H9 (cell line): ENCODE measurements around the gene LOXL1. TPM values are rescaled to one million over a fixed set of nuclear protein-coding genes. Genes with fewer than 3 reads are reported as not detected.

Experiments used
- DNase-seq: peaks from one replicate; pipeline ENCODE4 v3.0.0-alpha.2; 2017
- H2AFZ ChIP-seq: one replicate; pipeline ENCODE4 v1.6.1; 2013; ENCODE audit warnings: mild to moderate bottlenecking, low read length, control low read depth, moderate library complexity
- H2AK5ac ChIP-seq: 2 replicates; pipeline ENCODE4 v1.6.1; 2013; ENCODE audit warnings: low read length, control low read depth, mixed read lengths; ENCODE audit not compliant: insufficient read length
- H2BK120ac ChIP-seq: one replicate; pipeline ENCODE4 v1.6.1; 2013; ENCODE audit warnings: low read depth, mild to moderate bottlenecking, low read length, control low read depth, inconsistent platforms; ENCODE audit not compliant: poor library complexity, severe bottlenecking
- H2BK12ac ChIP-seq: 2 replicates; pipeline ENCODE4 v1.6.1; 2013; ENCODE audit warnings: low read length, control low read depth, mixed read lengths, low read depth; ENCODE audit not compliant: insufficient read length
- H2BK15ac ChIP-seq: 2 replicates; pipeline ENCODE4 v1.6.1; 2013; ENCODE audit warnings: low read depth, low read length, control low read depth
- H2BK20ac ChIP-seq: one replicate; pipeline ENCODE4 v1.6.1; 2013; ENCODE audit warnings: low read depth, mild to moderate bottlenecking, low read length, control low read depth, inconsistent platforms; ENCODE audit not compliant: poor library complexity, severe bottlenecking
- H2BK5ac ChIP-seq: 2 replicates; pipeline ENCODE4 v1.6.1; 2013; ENCODE audit warnings: low read length, control low read depth, mixed read lengths; ENCODE audit not compliant: insufficient read length
- H3K14ac ChIP-seq: 2 replicates; pipeline ENCODE4 v1.6.1; 2013; ENCODE audit warnings: low read length, control low read depth; ENCODE audit not compliant: insufficient read depth
- H3K18ac ChIP-seq: 2 replicates; pipeline ENCODE4 v1.6.1; 2013; ENCODE audit warnings: low read depth, mild to moderate bottlenecking, mixed read lengths, low read length, control low read depth; ENCODE audit not compliant: insufficient read length
- H3K23ac ChIP-seq: 2 replicates; pipeline ENCODE4 v1.6.1; 2013; ENCODE audit warnings: low read length, control low read depth, mixed read lengths, low read depth; ENCODE audit not compliant: insufficient read length
- H3K23me2 ChIP-seq: 2 replicates; pipeline ENCODE4 v1.6.1; 2013; ENCODE audit warnings: low read depth, mild to moderate bottlenecking, mixed read lengths, low read length, control low read depth; ENCODE audit not compliant: insufficient read length, poor library complexity, severe bottlenecking
- H3K27ac ChIP-seq: 2 replicates; pipeline ENCODE4 v1.5.1; 2013; ENCODE audit warnings: low read length, control low read depth, mixed read lengths, low read depth; ENCODE audit not compliant: insufficient read length
- H3K27me3 ChIP-seq: 2 replicates; pipeline ENCODE4 v1.6.1; 2013; ENCODE audit warnings: low read length, control low read depth, inconsistent platforms; ENCODE audit not compliant: insufficient read depth
- H3K4ac ChIP-seq: 2 replicates; pipeline ENCODE4 v1.6.1; 2013; ENCODE audit warnings: low read depth, mild to moderate bottlenecking, control low read depth, inconsistent platforms, low read length, moderate library complexity
- H3K4me1 ChIP-seq: 2 replicates; pipeline ENCODE4 v1.6.1; 2013; ENCODE audit warnings: low read length, control low read depth, inconsistent platforms; ENCODE audit not compliant: insufficient read depth
- H3K4me2 ChIP-seq: 2 replicates; pipeline ENCODE4 v1.6.1; 2013; ENCODE audit warnings: low read length, control low read depth, mixed read lengths; ENCODE audit not compliant: insufficient read length, insufficient read depth
- H3K56ac ChIP-seq: 2 replicates; pipeline ENCODE4 v1.6.1; 2013; ENCODE audit warnings: low read depth, mild to moderate bottlenecking, mixed read lengths, low read length, control low read depth; ENCODE audit not compliant: insufficient read length
- H3K79me1 ChIP-seq: 2 replicates; pipeline ENCODE4 v1.6.1; 2013; ENCODE audit warnings: low read depth, mild to moderate bottlenecking, moderate library complexity, low read length, control low read depth, inconsistent platforms; ENCODE audit not compliant: insufficient read depth, poor library complexity, severe bottlenecking
- H3K79me2 ChIP-seq: 2 replicates; pipeline ENCODE4 v1.6.1; 2013; ENCODE audit warnings: low read length, control low read depth, inconsistent platforms; ENCODE audit not compliant: insufficient read depth
- H3K9ac ChIP-seq: 2 replicates; pipeline ENCODE4 v1.6.1; 2013; ENCODE audit warnings: low read length, control low read depth, mixed read lengths; ENCODE audit not compliant: insufficient read length; ENCODE audit errors: extremely low read depth
- H3K9me3 ChIP-seq: one replicate; pipeline ENCODE4 v1.6.1; 2013; ENCODE audit warnings: low read depth, low read length, inconsistent platforms; ENCODE audit not compliant: control insufficient read depth
- H3T11ph ChIP-seq: one replicate; pipeline ENCODE4 v1.6.1; 2013; ENCODE audit warnings: mild to moderate bottlenecking, low read length, control low read depth, inconsistent platforms
- H4K20me1 ChIP-seq: one replicate; pipeline ENCODE4 v1.6.1; 2013; ENCODE audit not compliant: control insufficient read depth, insufficient read length, insufficient read depth
- H4K5ac ChIP-seq: 2 replicates; pipeline ENCODE4 v1.6.1; 2013; ENCODE audit warnings: low read depth, mild to moderate bottlenecking, mixed read lengths, low read length, control low read depth; ENCODE audit not compliant: insufficient read length
- H4K8ac ChIP-seq: replicated peaks from 2 replicates; pipeline ENCODE4 v1.6.1; 2013; ENCODE audit warnings: low read length, control low read depth, mixed read lengths, low read depth; ENCODE audit not compliant: insufficient read length
- H4K91ac ChIP-seq: 2 replicates; pipeline ENCODE4 v1.6.1; 2013; ENCODE audit warnings: low read depth, mild to moderate bottlenecking, moderate library complexity, mixed read lengths, low read length, control low read depth; ENCODE audit not compliant: insufficient read length
- H3K27ac Mint-ChIP-seq, 3 experiments: 2 replicates in 2 of 3; 3 replicates in 1 of 3; pipeline ENCODE4 v1.8.0; 2020 to 2021; ENCODE audit warnings: mixed read lengths in 3 of 3, mild to moderate bottlenecking in 1 of 3, moderate library complexity in 1 of 3
- H3K27me3 Mint-ChIP-seq: 2 replicates; pipeline ENCODE4 v1.8.0; 2021; ENCODE audit warnings: low read depth, mild to moderate bottlenecking, moderate library complexity, mixed read lengths
- H3K36me3 Mint-ChIP-seq, 3 experiments: 2 replicates in 2 of 3; 3 replicates in 1 of 3; pipeline ENCODE4 v1.8.0; 2020 to 2021; ENCODE audit warnings: low read depth in 3 of 3, mixed read lengths in 3 of 3; ENCODE audit not compliant: insufficient read depth in 1 of 3
- H3K4me1 Mint-ChIP-seq, 2 experiments: 2 replicates each; pipeline ENCODE4 v1.8.0; 2020; ENCODE audit warnings: mixed read lengths in 2 of 2
- H3K4me3 Mint-ChIP-seq, 2 experiments: 2 replicates in 1 of 2; 3 replicates in 1 of 2; pipeline ENCODE4 v1.8.0; 2020 to 2021; ENCODE audit warnings: mild to moderate bottlenecking in 2 of 2, mixed read lengths in 2 of 2, moderate library complexity in 1 of 2
- H3K9me3 Mint-ChIP-seq, 2 experiments: 2 replicates in 1 of 2; 3 replicates in 1 of 2; pipeline ENCODE4 v1.8.0; 2020; ENCODE audit warnings: mild to moderate bottlenecking in 2 of 2, mixed read lengths in 2 of 2, moderate library complexity in 1 of 2
- WGBS: extraction: QIAGEN DNeasy Blood & Tissue Kit; methylation state at CpG from one replicate; pipeline ENCODE4 v1.1.7; 2013; ENCODE audit warnings: missing lambda C conversion rate, low lambda C conversion rate, mixed read lengths; ENCODE audit not compliant: insufficient read length; ENCODE audit errors: extremely low coverage; 5-methylcytosine and 5-hydroxymethylcytosine counted together
- total RNA-seq: library from RNA; stranded (reverse); gene quantifications from 2 replicates; pipeline ENCODE4 v1.2.1, GENCODE V29; 2021
- TF ChIP-seq, protein P1 (sequence below): fragments of 200-600 bp; sonication (generic); conservative IDR thresholded peaks from 3 replicates; pipeline ENCODE4 v1.8.0; 2021; ENCODE audit warnings: antibody characterized with exemption, mild to moderate bottlenecking

Gene LOXL1
- total RNA-seq, 1 experiment from 2014 or later = 9.1 TPM

DNA sequence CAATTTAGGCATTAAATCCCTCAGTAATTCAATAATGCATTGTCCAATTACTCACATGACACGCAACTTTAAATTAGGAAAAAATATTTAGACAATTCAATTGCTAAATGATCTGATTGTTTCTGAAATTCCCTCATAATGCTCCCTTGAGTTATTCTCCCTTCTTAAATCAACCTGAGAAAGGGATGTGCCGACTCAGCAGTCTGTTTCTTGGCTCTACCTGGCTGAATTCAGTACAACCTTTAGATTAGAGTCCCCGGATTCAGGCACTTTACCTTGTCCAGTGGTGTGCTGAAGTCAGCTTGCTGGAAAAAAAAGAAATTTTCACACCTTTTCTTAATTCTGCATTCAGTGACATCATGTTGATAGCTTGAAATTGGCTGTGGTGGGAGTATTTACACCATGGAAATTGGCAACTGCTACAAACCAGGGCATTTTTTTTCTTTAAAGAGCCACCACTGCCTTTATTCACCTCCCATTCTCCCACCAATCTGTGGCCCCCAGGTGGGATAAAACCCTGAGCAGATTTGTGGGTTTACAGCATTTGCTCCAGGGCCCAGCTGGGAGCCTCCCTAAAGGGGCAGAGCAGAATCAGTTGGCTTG is 20.9 kb upstream of the LOXL1 start:
- Histone ChIP-seq H2BK12ac (no peak overlapping the region), H3K4me1 (no peaks in the 10 kb centered on the region), H3K27me3 (no peaks in the 10 kb centered on the region), H3K18ac (no peak overlapping the region), H4K8ac (no peak overlapping the region), H3K4me2 (no peak overlapping the region), H3K27ac (no peak overlapping the region), H3K79me2 (no peaks in the 10 kb centered on the region), H3K14ac (no peak overlapping the region), H3K23me2 (no peaks in the 10 kb centered on the region), H3K4ac (no peak overlapping the region), H3K23ac (no peak overlapping the region), H4K20me1 (no peaks in the 10 kb centered on the region), H2BK15ac (no peak overlapping the region), H2BK20ac (no peak overlapping the region), H2BK120ac (no peak overlapping the region), H3K9me3 (no peaks in the 10 kb centered on the region), H2AK5ac (no peak overlapping the region), H3K56ac (no peak overlapping the region), H4K5ac (no peak overlapping the region), H2AFZ (no peak overlapping the region), H3K79me1 (no peaks in the 10 kb centered on the region), H3K9ac (no peak overlapping the region), H2BK5ac (no peak overlapping the region), H4K91ac (no peak overlapping the region), H3T11ph (no peak overlapping the region)
- TF ChIP-seq, protein P1, sequence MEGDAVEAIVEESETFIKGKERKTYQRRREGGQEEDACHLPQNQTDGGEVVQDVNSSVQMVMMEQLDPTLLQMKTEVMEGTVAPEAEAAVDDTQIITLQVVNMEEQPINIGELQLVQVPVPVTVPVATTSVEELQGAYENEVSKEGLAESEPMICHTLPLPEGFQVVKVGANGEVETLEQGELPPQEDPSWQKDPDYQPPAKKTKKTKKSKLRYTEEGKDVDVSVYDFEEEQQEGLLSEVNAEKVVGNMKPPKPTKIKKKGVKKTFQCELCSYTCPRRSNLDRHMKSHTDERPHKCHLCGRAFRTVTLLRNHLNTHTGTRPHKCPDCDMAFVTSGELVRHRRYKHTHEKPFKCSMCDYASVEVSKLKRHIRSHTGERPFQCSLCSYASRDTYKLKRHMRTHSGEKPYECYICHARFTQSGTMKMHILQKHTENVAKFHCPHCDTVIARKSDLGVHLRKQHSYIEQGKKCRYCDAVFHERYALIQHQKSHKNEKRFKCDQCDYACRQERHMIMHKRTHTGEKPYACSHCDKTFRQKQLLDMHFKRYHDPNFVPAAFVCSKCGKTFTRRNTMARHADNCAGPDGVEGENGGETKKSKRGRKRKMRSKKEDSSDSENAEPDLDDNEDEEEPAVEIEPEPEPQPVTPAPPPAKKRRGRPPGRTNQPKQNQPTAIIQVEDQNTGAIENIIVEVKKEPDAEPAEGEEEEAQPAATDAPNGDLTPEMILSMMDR = no peak
- Mint-ChIP-seq H3K4me3 (no peak overlapping the region), H3K9me3 (peaks cover 0 to 4% of the 10 kb centered on the region in 2 experiments; a peak in 2 of 5 replicates), H3K4me1 (peaks cover 9 to 10% of the 10 kb centered on the region in 2 experiments), H3K27ac (no peak overlapping the region; a peak in 1 of 7 replicates), H3K36me3 (no peaks in the 10 kb centered on the region; a peak in 1 of 7 replicates), H3K27me3 (peaks cover 3% of the 10 kb centered on the region)
- no CpG with 5 or more reads among the region's 3 CpGs for WGBS
- no peak for DNase-seq
